ENCODE measurements around the gene ASIC5.

ASIC5 gene

GRCh38 chr4:155855897-155856296, 10.2 kb downstream of the ASIC5 start:
- no peak for TF ChIP-seq MYC (IDR thresholded peaks at IDR 0.05; ENCODE audit: low read depth, low read length)
- TF ChIP-seq, protein P1, sequence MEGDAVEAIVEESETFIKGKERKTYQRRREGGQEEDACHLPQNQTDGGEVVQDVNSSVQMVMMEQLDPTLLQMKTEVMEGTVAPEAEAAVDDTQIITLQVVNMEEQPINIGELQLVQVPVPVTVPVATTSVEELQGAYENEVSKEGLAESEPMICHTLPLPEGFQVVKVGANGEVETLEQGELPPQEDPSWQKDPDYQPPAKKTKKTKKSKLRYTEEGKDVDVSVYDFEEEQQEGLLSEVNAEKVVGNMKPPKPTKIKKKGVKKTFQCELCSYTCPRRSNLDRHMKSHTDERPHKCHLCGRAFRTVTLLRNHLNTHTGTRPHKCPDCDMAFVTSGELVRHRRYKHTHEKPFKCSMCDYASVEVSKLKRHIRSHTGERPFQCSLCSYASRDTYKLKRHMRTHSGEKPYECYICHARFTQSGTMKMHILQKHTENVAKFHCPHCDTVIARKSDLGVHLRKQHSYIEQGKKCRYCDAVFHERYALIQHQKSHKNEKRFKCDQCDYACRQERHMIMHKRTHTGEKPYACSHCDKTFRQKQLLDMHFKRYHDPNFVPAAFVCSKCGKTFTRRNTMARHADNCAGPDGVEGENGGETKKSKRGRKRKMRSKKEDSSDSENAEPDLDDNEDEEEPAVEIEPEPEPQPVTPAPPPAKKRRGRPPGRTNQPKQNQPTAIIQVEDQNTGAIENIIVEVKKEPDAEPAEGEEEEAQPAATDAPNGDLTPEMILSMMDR (IDR thresholded peaks at IDR 0.05; ENCODE audit: low read depth, low read length), result no peak
- TF ChIP-seq MAX (IDR thresholded peaks at IDR 0.05; ENCODE audit: low read depth, low read length), result no peak
- TF ChIP-seq POLR2A (IDR thresholded peaks at IDR 0.05; ENCODE audit: extremely low read depth, insufficient read length), result no peak
- DNase-seq (ENCODE audit: low read depth), result no peak
- H3K4me3 ChIP-seq (ENCODE audit: low read depth, low read length), result no peak overlapping the region

DNA sequence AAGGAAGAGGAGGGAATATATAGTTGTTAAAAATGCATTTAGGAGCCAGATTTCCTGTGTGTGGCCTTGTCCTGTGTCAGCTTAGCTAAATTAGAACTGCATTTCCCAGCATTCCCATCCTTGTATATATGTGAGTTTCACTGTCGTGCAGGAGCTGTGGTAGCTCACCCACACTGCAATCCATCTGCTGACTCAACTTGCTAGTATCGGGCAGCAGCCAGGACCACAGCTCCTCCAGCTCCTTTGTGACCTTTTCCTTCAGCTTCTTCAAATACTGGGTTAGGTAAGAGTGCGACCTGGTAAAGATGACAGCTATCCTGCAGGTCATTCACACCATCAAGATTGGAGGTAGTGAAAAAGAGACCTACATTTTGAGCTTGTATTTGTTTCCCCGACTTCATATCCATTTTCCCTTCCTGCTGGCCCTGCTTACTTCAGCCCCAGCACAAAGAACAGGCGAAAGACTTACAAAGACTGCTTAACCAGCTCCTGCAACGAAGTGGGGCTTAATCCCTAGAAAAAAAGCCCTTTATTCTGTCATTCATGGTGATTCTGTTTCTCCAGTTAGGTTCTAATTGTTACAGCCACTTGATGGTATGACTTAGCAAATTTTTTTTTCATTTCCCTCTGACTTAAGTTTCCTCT, 11.4 kb downstream of the ASIC5 start:
- TF ChIP-seq MYC (IDR thresholded peaks at IDR 0.05; ENCODE audit: low read depth, low read length), result no peak
- TF ChIP-seq MAX (IDR thresholded peaks at IDR 0.05; ENCODE audit: low read depth, low read length), result no peak
- TF ChIP-seq, protein P1 (IDR thresholded peaks at IDR 0.05; ENCODE audit: low read depth, low read length), result no peak
- no peak for TF ChIP-seq POLR2A (IDR thresholded peaks at IDR 0.05; ENCODE audit: extremely low read depth, insufficient read length)
- DNase-seq (ENCODE audit: low read depth), result no peak
- H3K4me3 ChIP-seq (ENCODE audit: low read depth, low read length), result no peak overlapping the region

DNA sequence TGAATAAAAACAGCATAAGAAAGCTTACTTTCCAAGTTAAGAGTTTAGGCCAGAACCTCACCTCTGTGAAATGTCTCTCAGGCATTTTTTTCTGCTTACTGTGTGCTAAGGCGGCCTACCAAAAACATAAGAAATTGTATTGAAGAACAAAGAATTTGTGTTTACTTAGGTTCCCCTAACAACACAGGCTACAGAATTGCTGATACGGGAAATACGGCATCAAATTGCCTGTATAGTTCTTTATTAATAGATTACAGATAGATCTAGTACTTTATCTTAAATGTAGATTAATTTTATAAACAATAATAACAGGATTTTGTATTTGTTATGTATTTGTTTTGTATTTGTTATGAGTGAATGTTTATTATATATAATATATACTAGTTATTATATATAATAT, 12.9 kb downstream of the ASIC5 start:
- TF ChIP-seq, protein P1 (IDR thresholded peaks at IDR 0.05; ENCODE audit: low read depth, low read length), result no peak
- TF ChIP-seq MAX (IDR thresholded peaks at IDR 0.05; ENCODE audit: low read depth, low read length), result no peak
- no peak for TF ChIP-seq POLR2A (IDR thresholded peaks at IDR 0.05; ENCODE audit: extremely low read depth, insufficient read length)
- TF ChIP-seq MYC (IDR thresholded peaks at IDR 0.05; ENCODE audit: low read depth, low read length), result no peak
- no peak for DNase-seq (ENCODE audit: low read depth)
- no peak overlapping the region for H3K4me3 ChIP-seq (ENCODE audit: low read depth, low read length)

GRCh38 chr4:155849042-155849441, 17.0 kb downstream of the ASIC5 start:
- H3K4me3 ChIP-seq (ENCODE audit: low read depth, low read length), result no peak overlapping the region
- no peak for DNase-seq (ENCODE audit: low read depth)
- TF ChIP-seq, protein P1 (IDR thresholded peaks at IDR 0.05; ENCODE audit: low read depth, low read length), result no peak

DNA sequence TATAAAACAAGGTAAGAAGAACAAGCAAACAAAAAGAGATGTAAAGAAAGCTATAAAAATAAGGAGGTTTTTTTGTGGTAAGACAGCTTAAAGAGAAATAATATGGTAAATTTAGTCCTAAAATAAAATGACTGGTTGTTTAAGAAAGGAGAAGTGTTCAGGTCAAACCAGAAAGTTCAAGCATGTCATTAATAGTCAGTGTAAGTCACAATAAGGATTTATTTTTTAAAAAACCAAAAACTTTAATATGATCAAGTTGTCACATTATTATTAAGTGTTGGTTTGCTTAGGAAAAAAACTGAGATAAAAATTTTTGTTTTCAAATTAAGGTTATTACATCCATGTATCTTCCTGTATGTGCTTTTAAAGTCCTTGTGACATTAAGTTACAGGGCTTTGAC, 19.1 kb downstream of the ASIC5 start:
- DNase-seq (ENCODE audit: low read depth), result no peak
- TF ChIP-seq MAX (IDR thresholded peaks at IDR 0.05; ENCODE audit: low read depth, low read length) (no peak), POLR2A (IDR thresholded peaks at IDR 0.05; ENCODE audit: extremely low read depth, insufficient read length) (no peak), MYC (IDR thresholded peaks at IDR 0.05; ENCODE audit: low read depth, low read length) (no peak)
- TF ChIP-seq, protein P1 (IDR thresholded peaks at IDR 0.05; ENCODE audit: low read depth, low read length), result no peak
- no peak overlapping the region for H3K4me3 ChIP-seq (ENCODE audit: low read depth, low read length)

DNA sequence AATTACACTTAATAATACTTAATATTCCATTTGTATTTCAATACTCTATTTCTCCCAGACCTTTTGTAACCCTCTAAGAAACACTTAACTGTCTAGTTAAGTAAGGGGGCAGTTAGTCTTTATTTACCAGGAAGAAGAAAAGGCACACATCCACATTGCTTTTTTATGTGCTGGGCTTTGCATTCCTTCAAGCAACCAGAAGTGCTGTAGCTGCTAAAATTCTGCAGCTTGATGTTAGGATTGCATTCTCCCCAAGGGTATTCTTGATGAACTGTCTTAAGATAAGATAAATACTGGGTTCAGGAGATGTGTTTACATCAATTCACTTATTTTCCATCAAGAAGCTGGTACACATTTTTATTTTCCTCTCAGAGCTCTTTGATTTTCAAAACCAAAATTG, 24.0 kb downstream of the ASIC5 start:
- no peak for TF ChIP-seq POLR2A (IDR thresholded peaks at IDR 0.05; ENCODE audit: extremely low read depth, insufficient read length)
- TF ChIP-seq, protein P1 (IDR thresholded peaks at IDR 0.05; ENCODE audit: low read depth, low read length), result no peak
- TF ChIP-seq MAX (IDR thresholded peaks at IDR 0.05; ENCODE audit: low read depth, low read length), result no peak
- TF ChIP-seq MYC (IDR thresholded peaks at IDR 0.05; ENCODE audit: low read depth, low read length), result no peak
- H3K4me3 ChIP-seq (ENCODE audit: low read depth, low read length), result no peak overlapping the region
- DNase-seq (ENCODE audit: low read depth), result no peak
